Astrocyte of the cerebellum (primary cell): ENCODE results near the gene NOX3.

ENCODE experiments used
- DNase-seq: peaks from one replicate; pipeline ENCODE4 v3.0.0-alpha.2; 2011; ENCODE audit warnings: low read depth
- H3K4me3 ChIP-seq: 2 replicates; pipeline ENCODE4 v1.5.1; 2011; ENCODE audit warnings: mild to moderate bottlenecking, low read depth, low read length, moderate library complexity
- in situ Hi-C: cut with HindIII; loops from 2 replicates; pipeline ENCODE4 v1.10.0; 2017; ENCODE audit warnings: low sequenced_read_pairs
- TF ChIP-seq, protein P1 (sequence below): IDR thresholded peaks from 2 replicates; pipeline ENCODE4 v1.5.1; 2012; ENCODE audit warnings: low read length, low read depth, moderate library complexity, mild to moderate bottlenecking; ENCODE audit errors: missing control alignments

Gene NOX3

DNA sequence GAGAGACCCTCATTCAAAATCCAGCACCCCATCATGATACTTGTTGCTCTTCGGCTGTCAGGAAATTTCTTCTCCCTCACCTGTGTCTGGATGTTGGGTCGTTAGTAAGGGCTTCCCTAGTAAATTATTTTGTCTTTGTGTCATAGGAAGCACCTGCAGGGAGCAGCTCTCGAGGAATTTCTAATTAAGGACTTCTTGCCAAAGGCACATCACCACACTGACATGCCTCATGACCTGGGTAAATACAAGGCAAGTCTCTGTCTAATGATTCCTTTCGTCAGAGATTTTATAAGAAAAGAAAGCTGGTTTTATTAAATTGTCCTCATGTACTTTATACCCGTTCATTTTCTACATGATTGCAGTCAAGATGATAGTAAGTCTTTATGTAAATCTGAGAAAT lies at the start of gene NOX3:
NOX3 (minus strand) TSS at position 74 of the 400 bp plus-strand sequence; CDS start at position 35, 39 bp downstream.
- in situ Hi-C loops: no loop called here
- H3K4me3 ChIP-seq: no peak within 1 kb of the TSS
- no peak for DNase-seq
- TF ChIP-seq, protein P1, sequence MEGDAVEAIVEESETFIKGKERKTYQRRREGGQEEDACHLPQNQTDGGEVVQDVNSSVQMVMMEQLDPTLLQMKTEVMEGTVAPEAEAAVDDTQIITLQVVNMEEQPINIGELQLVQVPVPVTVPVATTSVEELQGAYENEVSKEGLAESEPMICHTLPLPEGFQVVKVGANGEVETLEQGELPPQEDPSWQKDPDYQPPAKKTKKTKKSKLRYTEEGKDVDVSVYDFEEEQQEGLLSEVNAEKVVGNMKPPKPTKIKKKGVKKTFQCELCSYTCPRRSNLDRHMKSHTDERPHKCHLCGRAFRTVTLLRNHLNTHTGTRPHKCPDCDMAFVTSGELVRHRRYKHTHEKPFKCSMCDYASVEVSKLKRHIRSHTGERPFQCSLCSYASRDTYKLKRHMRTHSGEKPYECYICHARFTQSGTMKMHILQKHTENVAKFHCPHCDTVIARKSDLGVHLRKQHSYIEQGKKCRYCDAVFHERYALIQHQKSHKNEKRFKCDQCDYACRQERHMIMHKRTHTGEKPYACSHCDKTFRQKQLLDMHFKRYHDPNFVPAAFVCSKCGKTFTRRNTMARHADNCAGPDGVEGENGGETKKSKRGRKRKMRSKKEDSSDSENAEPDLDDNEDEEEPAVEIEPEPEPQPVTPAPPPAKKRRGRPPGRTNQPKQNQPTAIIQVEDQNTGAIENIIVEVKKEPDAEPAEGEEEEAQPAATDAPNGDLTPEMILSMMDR: no peak

DNA sequence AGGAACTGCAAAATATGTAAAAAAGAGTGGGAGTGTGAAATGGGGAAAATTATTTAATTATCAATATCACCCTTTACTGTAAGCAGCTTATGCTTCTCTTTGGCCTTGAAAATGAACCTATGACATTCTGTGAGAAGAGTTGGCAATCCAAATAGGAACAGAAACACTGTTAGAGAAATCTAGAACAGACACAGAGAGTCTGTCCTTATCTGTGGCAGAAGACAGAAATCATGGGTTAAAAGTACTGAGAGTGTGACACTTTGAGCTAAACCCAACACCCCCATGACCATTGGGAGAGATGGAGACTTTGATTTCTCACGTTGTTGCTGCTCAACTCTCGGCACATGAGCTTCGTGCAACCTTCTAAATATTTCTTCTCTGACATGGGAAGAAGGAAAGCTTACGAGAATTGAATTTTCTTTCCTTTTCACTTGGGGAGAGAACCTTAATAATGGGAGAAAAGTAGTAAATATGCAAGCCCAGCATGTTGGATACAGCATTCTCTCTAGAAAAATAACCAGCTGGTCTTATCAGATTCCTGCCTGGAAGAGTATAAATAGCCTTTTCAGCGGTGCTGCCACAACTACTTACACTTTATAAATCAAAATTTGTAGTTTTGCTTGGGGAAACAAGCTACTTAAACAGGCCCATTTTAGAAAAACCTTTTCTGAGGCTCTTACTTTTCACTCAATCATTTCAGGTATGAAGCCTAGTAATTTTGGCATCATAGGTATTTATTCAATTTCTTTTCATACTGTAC lies 49.4 kb upstream of the NOX3 start:
- no peak for DNase-seq
- in situ Hi-C loops: no loop called here
- TF ChIP-seq, protein P1: no peak
- H3K4me3 ChIP-seq: no peak overlapping the region

DNA sequence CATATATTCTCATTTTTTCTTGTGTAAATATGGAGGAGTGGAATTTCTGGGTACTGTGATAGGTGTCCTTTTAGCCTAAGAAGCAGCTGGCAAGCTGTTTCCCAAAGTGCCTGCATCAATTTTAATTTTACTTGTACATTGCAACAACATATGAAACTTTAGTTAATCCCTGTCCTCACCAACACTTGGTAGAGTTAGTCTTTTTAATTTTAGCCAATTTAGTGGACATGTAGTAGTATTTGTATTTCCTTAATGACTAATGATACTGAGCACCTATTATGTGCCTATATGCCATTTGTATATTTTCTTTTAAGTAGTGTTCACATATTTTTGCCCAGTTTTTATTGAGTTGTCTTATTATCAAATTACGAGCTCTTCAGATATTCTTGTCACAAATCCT lies 46.8 kb upstream of the NOX3 start:
- H3K4me3 ChIP-seq: no peak overlapping the region
- TF ChIP-seq, protein P1: no peak
- no peak for DNase-seq
- in situ Hi-C loops: no loop called here

GRCh38 chr6:155499574-155499973 lies 43.9 kb upstream of the NOX3 start:
- in situ Hi-C loops: no loop called here
- TF ChIP-seq, protein P1: no peak
- H3K4me3 ChIP-seq: no peak overlapping the region
- DNase-seq: no peak

DNA sequence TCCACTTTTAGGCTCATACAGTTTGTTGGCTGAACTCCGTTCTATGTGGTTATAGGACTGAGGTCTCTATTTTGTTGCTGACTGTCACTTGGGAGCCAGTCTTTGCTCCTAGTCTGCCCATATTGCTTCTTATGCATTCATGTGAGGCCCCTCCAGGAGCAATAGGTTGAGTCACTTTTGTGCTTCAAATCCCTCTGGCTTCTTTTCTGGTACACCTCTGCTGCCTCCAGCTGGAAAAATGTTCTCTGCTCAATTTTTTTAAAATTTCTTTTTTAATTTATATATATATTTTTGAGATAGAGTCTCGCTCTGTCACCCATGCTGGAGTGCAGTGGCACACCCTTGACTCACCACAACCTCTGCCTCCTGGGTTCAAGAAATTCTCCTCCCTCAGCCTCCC lies 42.7 kb upstream of the NOX3 start:
- in situ Hi-C loops: no loop called here
- DNase-seq: no peak
- TF ChIP-seq, protein P1: peak; percentile 14
- no peak overlapping the region for H3K4me3 ChIP-seq

- DNase-seq: no peak
- TF ChIP-seq, protein P1: no peak
- H3K4me3 ChIP-seq: no peak overlapping the region
- in situ Hi-C loops: no loop called here
Measured at GRCh38 chr6:155497273-155497672, 41.6 kb upstream of the NOX3 start.
